C4-2B (cell line): Measurements from ENCODE around the gene KCNJ10.

Source experiments
- ZFX ChIP-seq: fragments of 450-650 bp; IDR thresholded peaks from 2 replicates; pipeline ENCODE4 v1.6.1; 2017
- TF ChIP-seq, protein P1 (sequence below): fragments of 450-650 bp; conservative IDR thresholded peaks from 2 replicates; pipeline ENCODE4 v1.5.1; 2017; ENCODE audit warnings: mild to moderate bottlenecking

DNA sequence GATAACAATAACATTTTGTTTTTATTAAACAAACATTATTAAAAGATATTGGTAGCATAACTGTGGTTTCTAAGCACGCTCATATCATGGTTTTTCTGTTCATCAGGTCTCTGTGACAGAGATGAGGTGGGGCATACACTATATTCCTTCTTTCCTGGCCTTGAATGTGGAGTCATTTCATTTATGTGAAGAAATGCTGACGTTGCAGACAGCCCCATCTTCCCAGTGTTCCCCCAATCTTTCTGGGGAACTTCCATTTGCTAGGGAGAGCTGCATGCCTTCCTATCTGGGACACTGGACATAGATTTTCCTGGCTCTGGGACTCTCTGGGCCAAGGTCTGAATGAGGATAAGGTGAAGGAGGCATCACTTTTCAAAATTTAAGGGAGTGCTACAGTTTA, 68.5 kb downstream of the KCNJ10 start:
- TF ChIP-seq, protein P1, sequence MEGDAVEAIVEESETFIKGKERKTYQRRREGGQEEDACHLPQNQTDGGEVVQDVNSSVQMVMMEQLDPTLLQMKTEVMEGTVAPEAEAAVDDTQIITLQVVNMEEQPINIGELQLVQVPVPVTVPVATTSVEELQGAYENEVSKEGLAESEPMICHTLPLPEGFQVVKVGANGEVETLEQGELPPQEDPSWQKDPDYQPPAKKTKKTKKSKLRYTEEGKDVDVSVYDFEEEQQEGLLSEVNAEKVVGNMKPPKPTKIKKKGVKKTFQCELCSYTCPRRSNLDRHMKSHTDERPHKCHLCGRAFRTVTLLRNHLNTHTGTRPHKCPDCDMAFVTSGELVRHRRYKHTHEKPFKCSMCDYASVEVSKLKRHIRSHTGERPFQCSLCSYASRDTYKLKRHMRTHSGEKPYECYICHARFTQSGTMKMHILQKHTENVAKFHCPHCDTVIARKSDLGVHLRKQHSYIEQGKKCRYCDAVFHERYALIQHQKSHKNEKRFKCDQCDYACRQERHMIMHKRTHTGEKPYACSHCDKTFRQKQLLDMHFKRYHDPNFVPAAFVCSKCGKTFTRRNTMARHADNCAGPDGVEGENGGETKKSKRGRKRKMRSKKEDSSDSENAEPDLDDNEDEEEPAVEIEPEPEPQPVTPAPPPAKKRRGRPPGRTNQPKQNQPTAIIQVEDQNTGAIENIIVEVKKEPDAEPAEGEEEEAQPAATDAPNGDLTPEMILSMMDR, result no peak
- TF ChIP-seq ZFX, result no peak
